ENCODE measurements around the gene FBXO24. TPM values are rescaled to one million over a fixed set of nuclear protein-coding genes. Genes with fewer than 3 reads are reported as not detected.

FBXO24 gene
- total and polyA plus RNA-seq, 9 of the 15 experiments (the other 6 are each of a cell fraction or from before 2014, with no cell fraction given), result 0.17 to 0.95 (median 0.50) TPM

GRCh38 chr7:100538654-100539435 is 47.3 kb upstream of the FBXO24 start, which contains the start of gene AGFG2 (continued):
- TF ChIP-seq ATF2 (CRISPR knock-in tag; IDR thresholded peaks at IDR 0.05), result no peak
- no peak for TF ChIP-seq ZNF282 (CRISPR knock-in tag; IDR thresholded peaks at IDR 0.05)
- TF ChIP-seq EWSR1 (IDR thresholded peaks at IDR 0.05; ENCODE audit: borderline replicate concordance, low read depth, partially characterized antibody), result no peak
- no peak for TF ChIP-seq NCOA4 (IDR thresholded peaks at IDR 0.05; ENCODE audit: partially characterized antibody)
- TF ChIP-seq ZNF444 (CRISPR knock-in tag; IDR thresholded peaks at IDR 0.05), result no peak
- no peak for TF ChIP-seq HNRNPH1 (optimal IDR thresholded peaks at IDR 0.05; ENCODE audit: low read depth, low read length)
- no peak for TF ChIP-seq NR0B1 (IDR thresholded peaks at IDR 0.05; ENCODE audit: partially characterized antibody)
- no peak for TF ChIP-seq ZFPM2 (CRISPR knock-in tag; IDR thresholded peaks at IDR 0.05)
- TF ChIP-seq SRSF7 (optimal IDR thresholded peaks at IDR 0.05; ENCODE audit: low read depth, low read length), result no peak
- TF ChIP-seq BCLAF1 (IDR thresholded peaks at IDR 0.05; ENCODE audit: borderline replicate concordance in 1 of 2, control insufficient read depth in 1 of 2, low read depth in 2 of 2, low read length in 1 of 2), result no peak
- no peak for TF ChIP-seq COPS2 (conservative IDR thresholded peaks at IDR 0.05)
- TF ChIP-seq FOXK1 (CRISPR knock-in tag; IDR thresholded peaks at IDR 0.05; ENCODE audit: borderline replicate concordance), result no peak
- TF ChIP-seq ZNF764 (CRISPR knock-in tag; IDR thresholded peaks at IDR 0.05; ENCODE audit: low read depth), result 0 out of 2 replicates have a peak, but pooled peaks have one; percentile 37
- TF ChIP-seq NELFE (IDR thresholded peaks at IDR 0.05; ENCODE audit: insufficient read depth, insufficient read length), result no peak
- peak; percentile 59; the same call in 1 of the 2 replicates for TF ChIP-seq ZNF583 (CRISPR knock-in tag; IDR thresholded peaks at IDR 0.05)
- no peak for TF ChIP-seq ZBTB1 (CRISPR knock-in tag; IDR thresholded peaks at IDR 0.05; ENCODE audit: borderline replicate concordance, low read depth)
- TF ChIP-seq HMGXB4 (CRISPR knock-in tag; IDR thresholded peaks at IDR 0.05), result 0 out of 2 replicates have a peak, but pooled peaks have one; percentile 16
- TF ChIP-seq ZBED1 (IDR thresholded peaks at IDR 0.05), result 0 out of 2 replicates have a peak, but pooled peaks have one; percentile 35
- 0 out of 2 replicates have a peak, but pooled peaks have one; percentile 43 for TF ChIP-seq HDAC8 (tag; IDR thresholded peaks at IDR 0.05)
- no peak for TF ChIP-seq ZNF778 (CRISPR knock-in tag; IDR thresholded peaks at IDR 0.05)
- peak; percentile 31 for TF ChIP-seq DPF2 (IDR thresholded peaks at IDR 0.05)
